KMS-11 (cell line): Measurements from ENCODE around the gene RETSAT.
"Not testable (repeated sequence)": the region's sequence is repeated elsewhere in the genome, so short reads cannot be mapped to it uniquely, and the experiment has no call there.

Experiments used
- H2AFZ ChIP-seq: fragments of 200-600 bp; sonication (generic); 2 replicates; pipeline ENCODE4 v1.6.1; 2016; ENCODE audit warnings: antibody characterized with exemption, mixed run types, low read depth
- H3K27ac ChIP-seq: fragments of 200-600 bp; sonication (generic); 2 replicates; pipeline ENCODE4 v1.6.1; 2016; ENCODE audit warnings: mild to moderate bottlenecking, mixed run types
- H3K27me3 ChIP-seq: fragments of 200-600 bp; sonication (generic); 2 replicates; pipeline ENCODE4 v1.6.1; 2017; ENCODE audit warnings: mild to moderate bottlenecking, low read depth, mixed run types, moderate library complexity; ENCODE audit not compliant: insufficient read depth
- H3K36me3 ChIP-seq: fragments of 200-600 bp; sonication (generic); 2 replicates; pipeline ENCODE4 v1.6.1; 2017; ENCODE audit warnings: mild to moderate bottlenecking, mixed run types; ENCODE audit not compliant: insufficient read depth
- H3K4me1 ChIP-seq: fragments of 200-600 bp; sonication (generic); 2 replicates; pipeline ENCODE4 v1.6.1; 2016; ENCODE audit warnings: mild to moderate bottlenecking, low read depth, mixed run types; ENCODE audit not compliant: poor library complexity, severe bottlenecking
- H3K4me2 ChIP-seq: fragments of 200-600 bp; sonication (generic); 2 replicates; pipeline ENCODE4 v1.7.0; 2016; ENCODE audit warnings: mild to moderate bottlenecking, mixed run types
- H3K4me3 ChIP-seq: fragments of 200-600 bp; sonication (generic); IDR thresholded peaks from 2 replicates; pipeline ENCODE4 v1.6.1; 2017; ENCODE audit warnings: low read depth, low read length, mixed read lengths; ENCODE audit not compliant: insufficient read depth
- H3K79me2 ChIP-seq: fragments of 200-600 bp; sonication (generic); 2 replicates; pipeline ENCODE4 v1.6.1; 2016; ENCODE audit warnings: low read depth, mixed run types; ENCODE audit not compliant: insufficient read depth
- H3K9ac ChIP-seq: fragments of 200-600 bp; sonication (generic); 2 replicates; pipeline ENCODE4 v1.6.1; 2016; ENCODE audit warnings: mild to moderate bottlenecking, mixed run types
- H4K20me1 ChIP-seq: fragments of 200-600 bp; sonication (generic); 2 replicates; pipeline ENCODE4 v1.6.1; 2016; ENCODE audit warnings: mild to moderate bottlenecking, mixed run types; ENCODE audit not compliant: insufficient read depth
- CTCF ChIP-seq: fragments of 200-600 bp; sonication (generic); conservative IDR thresholded peaks from 2 replicates; pipeline ENCODE4 v1.6.1; 2017; ENCODE audit warnings: low read depth, mild to moderate bottlenecking, antibody characterized with exemption, low read length, moderate library complexity, mixed read lengths

Gene RETSAT

GRCh38 chr2:85385746-85386145 lies 31.4 kb upstream of the RETSAT start:
- Histone ChIP-seq H3K27me3 (no peaks in the 10 kb centered on the region), H3K79me2 (no peaks in the 10 kb centered on the region), H4K20me1 (no peaks in the 10 kb centered on the region), H3K4me1 (no peaks in the 10 kb centered on the region), H2AFZ (no peak overlapping the region), H3K4me3 (no peak overlapping the region), H3K4me2 (no peak overlapping the region), H3K27ac (no peak overlapping the region), H3K36me3 (no peaks in the 10 kb centered on the region), H3K9ac (no peak overlapping the region)
- no peak for TF ChIP-seq CTCF

- Histone ChIP-seq H3K4me1 (no peaks in the 10 kb centered on the region), H3K27ac (no peak overlapping the region), H3K4me3 (no peak overlapping the region), H2AFZ (no peak overlapping the region), H3K79me2 (no peaks in the 10 kb centered on the region), H3K36me3 (no peaks in the 10 kb centered on the region), H4K20me1 (no peaks in the 10 kb centered on the region), H3K27me3 (no peaks in the 10 kb centered on the region), H3K4me2 (no peak overlapping the region), H3K9ac (no peak overlapping the region)
- TF ChIP-seq CTCF: no peak
These were observed 29.5 kb upstream of the RETSAT start for GRCh38 chr2:85383850-85384249.

GRCh38 chr2:85383151-85383550 lies 28.8 kb upstream of the RETSAT start:
- H3K36me3 ChIP-seq, H3K27ac ChIP-seq: not testable (repeated sequence)

GRCh38 chr2:85380048-85380447 lies 25.7 kb upstream of the RETSAT start:
- H3K4me1 ChIP-seq: no peaks in the 10 kb centered on the region
- H3K27ac ChIP-seq: no peak overlapping the region
- H3K4me2 ChIP-seq: no peak overlapping the region
- H3K79me2 ChIP-seq: no peaks in the 10 kb centered on the region
- no peak overlapping the region for H3K9ac ChIP-seq
- no peaks in the 10 kb centered on the region for H3K27me3 ChIP-seq
- H4K20me1 ChIP-seq: no peaks in the 10 kb centered on the region
- TF ChIP-seq CTCF: no peak
- no peak overlapping the region for H2AFZ ChIP-seq
- H3K36me3 ChIP-seq: no peaks in the 10 kb centered on the region
- H3K4me3 ChIP-seq: no peak overlapping the region

More at GRCh38 chr2:85383151-85383550, 28.8 kb upstream of the RETSAT start:
- H3K9ac ChIP-seq, H4K20me1 ChIP-seq, H3K27me3 ChIP-seq, H2AFZ ChIP-seq, H3K4me3 ChIP-seq, H3K4me2 ChIP-seq, H3K4me1 ChIP-seq, H3K79me2 ChIP-seq: not testable (repeated sequence)

GRCh38 chr2:85378257-85378656 lies 23.9 kb upstream of the RETSAT start:
- H3K4me2 ChIP-seq: no peak overlapping the region
- H3K79me2 ChIP-seq: no peaks in the 10 kb centered on the region
- H3K4me1 ChIP-seq: no peaks in the 10 kb centered on the region
- no peaks in the 10 kb centered on the region for H3K36me3 ChIP-seq
- no peak overlapping the region for H3K27ac ChIP-seq
- no peak overlapping the region for H3K9ac ChIP-seq
- TF ChIP-seq CTCF: no peak
- H2AFZ ChIP-seq: no peak overlapping the region
- no peaks in the 10 kb centered on the region for H4K20me1 ChIP-seq
- H3K4me3 ChIP-seq: no peak overlapping the region
- no peaks in the 10 kb centered on the region for H3K27me3 ChIP-seq
